NCI-H187 (cell line): ENCODE results near the gene ALMS1.
"Not testable (repeated sequence)": the region's sequence is repeated elsewhere in the genome, so short reads cannot be mapped to it uniquely, and the experiment has no call there.

ENCODE experiments used
- DNase-seq, 2 experiments: peaks; one replicate each; lab custom pipeline; 2025; lab: John Stamatoyannopoulos, UW

ALMS1 gene

DNA sequence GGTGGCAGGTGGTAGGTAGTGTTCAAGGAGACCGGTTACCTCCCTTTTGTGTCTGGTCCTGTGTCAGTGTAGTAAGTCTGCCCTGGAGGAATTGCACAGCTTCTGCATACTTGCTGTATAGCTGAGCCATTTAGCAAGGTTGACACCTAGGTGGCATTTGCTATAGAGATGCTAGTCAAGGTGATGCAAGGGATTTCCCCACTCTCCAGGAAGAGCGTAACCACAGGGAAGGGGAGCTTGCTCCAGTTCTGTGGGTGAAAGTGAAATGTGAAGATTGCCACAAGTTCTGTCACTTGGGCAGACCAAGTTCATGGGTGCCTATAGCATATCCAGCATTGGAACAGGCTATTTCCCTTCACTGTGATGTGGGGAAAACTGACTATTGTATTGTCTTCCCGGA, 228.5 kb downstream of the ALMS1 start:
- DNase-seq: no peak

DNA sequence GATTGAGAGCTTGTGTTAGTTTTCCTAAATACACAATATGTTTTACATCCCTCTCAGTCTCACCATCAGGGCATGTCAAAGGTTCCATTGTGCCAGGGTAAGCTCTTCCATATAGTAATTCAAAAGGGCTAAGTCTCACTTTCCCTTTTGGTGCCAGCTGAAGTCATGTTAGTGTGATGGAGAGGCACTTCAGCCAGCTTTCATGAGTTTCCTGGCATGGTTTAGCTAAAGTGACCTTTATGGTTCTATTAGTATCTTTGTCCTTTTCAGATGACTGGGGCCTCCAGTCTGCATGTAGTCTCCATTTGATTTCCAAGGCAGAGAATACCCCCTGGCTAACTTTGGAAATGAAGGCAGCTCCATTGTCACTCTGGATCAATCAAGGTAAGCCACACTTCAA, 229.4 kb downstream of the ALMS1 start:
- no peak for DNase-seq

DNA sequence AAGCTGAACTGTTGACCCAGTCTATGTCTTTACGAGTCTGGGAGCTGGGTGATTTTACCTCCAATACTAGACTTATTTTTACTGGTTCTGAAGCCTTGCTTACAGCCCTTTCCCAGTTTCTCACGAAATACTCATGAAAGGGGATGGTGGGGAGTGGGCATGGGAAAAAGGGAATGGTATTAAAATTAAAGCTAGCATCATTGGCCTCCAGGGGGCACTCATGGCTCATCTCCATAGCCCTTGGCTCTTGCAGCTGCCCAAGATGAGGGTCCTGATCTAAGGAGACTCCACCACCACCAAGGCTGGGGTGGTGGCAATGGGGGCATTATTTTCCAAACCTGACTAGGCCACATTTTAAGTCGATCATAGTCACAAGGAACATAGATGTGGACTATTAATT, 234.3 kb downstream of the ALMS1 start:
- not testable (repeated sequence) for DNase-seq

DNA sequence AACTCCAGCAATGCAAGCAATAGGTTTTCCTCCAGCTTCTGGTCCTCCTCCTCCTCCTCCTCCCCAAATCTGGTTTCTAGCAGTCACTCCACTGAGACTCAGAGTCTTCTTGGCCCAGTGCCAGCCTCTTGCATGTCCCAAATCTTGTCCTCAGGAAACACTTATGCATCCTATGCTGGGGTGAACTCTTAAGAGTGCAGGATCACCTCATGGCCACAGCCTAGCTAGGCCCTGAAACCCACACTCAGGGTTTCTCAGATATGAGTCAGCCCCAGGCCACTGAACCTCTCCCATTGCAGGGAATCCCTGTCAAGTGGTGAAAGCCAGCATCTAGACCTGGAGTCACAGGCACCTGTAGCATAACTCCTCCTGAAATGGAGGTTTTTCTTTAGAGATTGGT, 238.4 kb downstream of the ALMS1 start:
- not testable (repeated sequence) for DNase-seq

DNA sequence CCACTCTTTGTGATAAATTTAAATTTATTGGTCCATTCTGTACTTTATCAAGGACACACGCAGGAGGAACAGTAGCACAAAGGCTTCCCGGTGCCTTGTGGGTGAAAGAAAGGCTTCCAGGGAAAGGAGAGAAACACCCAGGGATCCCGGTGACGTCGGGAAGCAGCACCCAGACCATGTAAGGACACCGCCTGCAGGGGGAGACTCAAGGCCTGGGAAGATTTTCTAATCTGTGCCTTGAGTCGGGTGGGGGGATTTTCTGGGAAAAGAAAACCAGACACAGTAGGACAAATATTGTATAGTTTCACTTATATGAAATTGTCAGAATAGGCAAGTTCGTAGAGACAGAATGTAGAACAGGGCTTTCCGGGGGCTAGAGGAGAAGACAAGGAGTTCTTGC, 239.0 kb downstream of the ALMS1 start:
- not testable (repeated sequence) for DNase-seq

DNA sequence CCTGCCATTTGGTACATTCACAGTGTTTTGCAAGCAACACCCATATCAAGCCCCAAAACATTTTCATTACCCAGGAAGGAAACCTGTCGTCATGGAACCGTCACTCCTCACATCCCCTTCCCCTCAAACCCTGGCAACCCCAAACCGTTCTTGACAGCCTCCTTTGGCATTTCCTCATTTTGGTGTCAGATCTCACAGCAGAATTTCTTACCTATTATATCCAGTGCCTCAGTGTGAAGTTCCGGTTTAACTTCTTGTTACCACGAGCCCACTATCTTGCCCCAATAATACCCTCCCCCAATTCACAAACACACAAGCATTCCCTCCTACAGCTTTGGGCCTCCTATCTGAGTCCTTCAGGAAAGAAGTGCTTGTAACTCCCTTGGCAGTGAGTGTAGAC, 240.6 kb downstream of the ALMS1 start:
- not testable (repeated sequence) for DNase-seq

DNA sequence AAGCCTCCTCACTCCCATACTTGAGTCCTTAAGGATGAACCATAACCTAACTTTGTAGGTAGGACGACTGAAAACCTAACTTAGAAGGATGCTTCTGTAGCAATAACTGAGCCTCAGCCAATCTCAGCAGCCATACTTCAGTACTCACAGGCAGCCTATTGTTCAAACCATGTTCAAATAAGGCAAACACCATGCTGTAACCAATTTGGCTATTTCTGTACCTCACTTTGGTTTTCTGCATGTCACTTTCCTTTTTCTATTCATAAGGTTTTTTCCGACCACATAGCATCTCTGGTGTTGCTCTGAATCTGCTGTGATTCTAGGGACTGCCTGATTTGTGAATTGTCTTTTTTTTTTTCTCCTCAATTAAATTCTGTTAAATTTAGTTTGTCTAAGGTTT, 242.9 kb downstream of the ALMS1 start:
- not testable (repeated sequence) for DNase-seq

DNA sequence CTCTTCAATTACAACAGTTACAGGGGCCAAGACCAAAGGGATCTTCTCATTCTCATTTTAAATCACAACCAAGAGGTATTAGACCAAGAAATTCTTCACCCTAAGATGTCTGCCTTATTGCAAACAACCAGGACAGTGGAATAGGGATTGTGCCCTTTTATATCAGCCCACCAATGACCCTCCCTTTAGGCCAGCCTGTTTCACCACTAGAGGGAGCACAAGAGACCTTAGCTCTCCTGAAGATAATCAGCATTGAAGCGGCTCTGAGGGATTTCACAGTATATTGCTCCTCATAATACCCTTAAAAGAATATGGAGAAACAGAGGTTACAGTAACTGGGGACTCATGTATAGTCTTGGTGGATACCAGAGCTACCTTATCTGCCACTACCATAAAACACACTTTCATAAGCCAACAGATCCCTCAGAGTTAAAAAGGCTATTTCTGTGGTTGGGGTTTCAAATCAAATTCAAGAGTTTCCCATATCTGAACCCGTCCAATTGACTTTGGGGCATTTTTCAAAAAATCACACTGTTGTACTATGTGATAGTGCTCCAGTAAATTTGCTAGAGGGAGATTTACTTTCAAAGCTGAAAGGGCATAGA, 245.1 kb downstream of the ALMS1 start:
- DNase-seq: not testable (repeated sequence)

DNA sequence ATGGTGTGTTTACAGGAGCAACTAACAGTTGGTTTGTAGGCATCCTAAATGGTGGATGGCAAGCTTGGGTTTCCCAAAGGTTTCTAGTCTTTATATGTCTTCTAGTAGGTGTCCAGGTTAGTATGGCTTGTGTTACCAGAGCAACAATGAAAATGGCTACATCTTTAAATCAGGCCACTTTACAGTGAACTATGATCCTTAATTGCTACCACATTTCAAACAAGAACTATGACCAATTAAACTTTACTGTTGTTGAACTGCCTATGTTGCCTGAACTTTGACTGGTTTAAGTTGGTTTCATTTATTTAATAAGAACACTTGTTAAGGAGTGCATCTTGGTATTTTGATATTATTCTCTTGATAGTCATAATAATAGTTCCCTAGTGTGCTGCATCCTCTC, 251.3 kb downstream of the ALMS1 start:
- not testable (repeated sequence) for DNase-seq

DNA sequence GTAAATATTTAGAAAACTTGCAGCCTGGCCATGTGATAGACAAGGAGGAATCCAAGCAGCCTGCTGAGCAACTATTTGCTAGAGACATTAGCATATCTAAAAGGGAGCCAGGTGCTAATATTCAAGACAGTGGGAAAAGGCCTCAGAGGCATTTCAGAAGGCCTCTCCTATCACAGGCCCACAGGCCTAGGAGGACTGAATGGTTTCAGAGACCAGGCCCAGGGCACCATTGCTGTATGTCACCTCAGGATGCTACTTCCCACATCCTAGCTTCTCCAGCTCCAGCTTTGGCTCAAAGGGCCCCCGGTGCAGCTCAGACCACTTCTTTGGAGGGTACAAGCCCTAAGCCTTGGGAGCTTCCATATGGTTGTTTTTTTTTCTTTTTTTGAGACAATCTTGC, 252.8 kb downstream of the ALMS1 start:
- no peak for DNase-seq

DNA sequence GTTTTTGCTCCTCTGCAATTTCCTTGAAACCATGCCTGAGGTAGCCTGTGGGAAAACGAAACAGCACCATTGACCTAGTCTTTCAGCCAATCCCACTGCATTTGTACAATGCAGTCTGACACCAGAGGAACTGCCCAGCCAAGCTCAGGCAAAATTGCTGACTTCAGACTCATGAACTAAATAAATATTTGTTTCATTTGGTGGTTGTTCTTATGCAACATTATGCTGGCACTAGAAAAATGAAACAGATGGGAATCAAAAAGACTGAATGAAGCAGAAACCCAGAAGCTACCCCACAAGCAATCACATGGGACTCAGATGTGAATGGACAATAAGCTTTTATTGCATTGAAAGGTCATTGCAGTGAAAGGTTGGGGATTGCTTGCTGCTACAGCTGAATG, 254.9 kb downstream of the ALMS1 start:
- no peak for DNase-seq

DNA sequence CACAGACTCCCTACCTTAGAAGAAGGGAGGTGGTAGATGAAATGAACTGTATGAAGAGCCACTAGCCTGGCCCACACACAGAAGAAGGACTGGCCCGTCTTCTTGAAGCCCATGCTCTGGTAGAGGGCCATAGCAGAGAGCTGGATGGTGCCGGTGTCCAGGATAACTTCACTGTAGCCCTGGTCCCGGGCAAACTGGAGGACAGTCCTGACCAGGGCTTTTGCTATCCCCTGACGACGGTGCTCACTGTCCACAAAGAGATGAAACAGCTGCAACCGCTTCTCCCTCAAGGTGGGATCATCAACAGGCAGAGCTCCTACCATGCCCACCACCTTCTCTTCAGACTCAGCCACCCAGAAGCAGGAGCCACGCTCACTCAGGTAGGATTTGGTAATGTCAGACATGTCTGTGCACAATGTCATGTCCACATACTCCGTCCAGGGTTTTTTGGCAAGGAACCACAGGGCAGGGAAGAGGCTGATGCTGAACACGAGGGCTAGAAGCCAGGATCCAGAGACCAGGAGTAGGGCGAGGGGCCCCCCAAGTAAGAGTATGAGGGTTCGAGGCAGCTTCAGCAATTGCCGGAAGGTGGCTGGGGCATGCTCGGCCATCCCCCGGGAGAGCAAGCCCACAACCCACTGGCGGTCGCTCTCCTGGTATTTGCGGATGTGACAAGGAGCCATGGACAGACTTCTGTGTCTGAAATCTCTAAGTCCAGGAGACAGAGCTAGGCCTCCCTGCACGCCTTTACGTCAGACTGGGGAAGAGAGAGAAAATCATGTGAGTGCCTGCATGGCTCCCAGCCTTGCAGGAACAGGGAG, 255.5 kb downstream of the ALMS1 start:
- DNase-seq: no peak

DNA sequence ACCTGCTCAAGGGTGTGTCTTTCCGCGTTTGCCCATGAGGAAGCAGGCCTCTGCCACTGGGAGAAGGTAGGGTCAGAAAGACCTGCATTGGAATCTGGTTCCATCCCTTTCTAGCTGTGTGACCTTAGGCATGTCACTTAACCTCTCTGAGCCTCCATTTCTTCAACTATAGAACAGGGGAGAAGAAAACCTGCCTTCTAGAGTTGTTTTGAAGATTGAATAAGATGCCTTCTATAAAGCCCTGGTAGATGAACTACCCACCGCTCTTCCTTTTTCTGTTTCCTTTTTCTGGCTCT, 256.1 kb downstream of the ALMS1 start:
- no peak for DNase-seq

DNA sequence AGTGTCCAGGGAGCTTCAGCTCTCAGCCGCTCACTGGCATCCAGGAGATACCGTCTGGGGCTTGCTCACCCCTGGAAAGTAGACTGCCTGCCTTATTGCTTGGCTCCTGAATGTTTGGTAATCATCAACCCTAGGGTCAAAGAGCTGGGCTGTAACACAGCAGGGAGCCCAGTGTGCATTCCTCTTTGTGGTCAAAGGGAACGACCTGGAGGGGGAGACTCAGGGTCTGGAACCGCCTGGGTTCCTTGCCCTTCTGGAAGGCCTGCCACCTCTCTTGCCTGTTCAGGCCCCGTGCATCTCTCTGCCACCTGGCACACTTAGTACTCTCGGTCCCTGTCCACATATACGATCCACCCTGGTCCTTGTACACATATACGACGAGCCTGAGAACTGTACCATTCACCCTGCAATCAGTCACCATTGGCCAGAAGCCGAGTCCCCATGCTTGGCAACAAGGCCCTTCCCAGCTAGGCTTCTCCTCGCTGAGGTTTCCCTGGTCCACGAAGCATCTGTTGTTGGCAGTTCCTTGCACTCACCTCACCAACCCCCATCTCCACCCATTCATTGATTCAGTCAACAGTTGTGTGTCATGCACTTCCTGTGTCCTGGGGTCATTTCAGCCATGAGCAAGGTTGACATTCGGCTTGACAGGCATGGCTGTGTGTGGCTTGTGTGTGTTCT, 256.8 kb downstream of the ALMS1 start, which contains the start of gene NAT8:
Gene NAT8, minus strand, starts transcription at position 85 of the 681 bp plus-strand sequence. CDS start 794 bp downstream, outside the sequence.
- no peak for DNase-seq

DNA sequence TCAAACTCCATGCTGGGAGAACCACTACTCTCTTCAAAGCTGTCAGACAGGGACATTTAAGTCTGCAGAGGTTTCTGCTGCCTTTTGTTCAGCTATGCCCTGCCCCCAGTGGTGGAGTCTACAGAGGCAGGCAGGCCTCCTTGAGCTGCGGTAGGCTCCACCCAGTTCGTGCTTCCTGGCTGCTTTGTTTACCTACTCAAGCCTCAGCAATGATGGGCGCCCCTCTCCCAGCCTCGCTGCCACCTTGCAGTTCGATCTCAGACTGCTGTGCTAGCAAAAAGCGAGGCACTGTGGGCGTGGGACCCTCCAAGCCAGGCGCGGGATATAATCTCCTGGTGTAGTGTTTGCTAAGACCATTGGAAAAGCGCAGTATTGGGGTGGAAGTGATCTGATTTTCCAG, 262.1 kb downstream of the ALMS1 start:
- not testable (repeated sequence) for DNase-seq

DNA sequence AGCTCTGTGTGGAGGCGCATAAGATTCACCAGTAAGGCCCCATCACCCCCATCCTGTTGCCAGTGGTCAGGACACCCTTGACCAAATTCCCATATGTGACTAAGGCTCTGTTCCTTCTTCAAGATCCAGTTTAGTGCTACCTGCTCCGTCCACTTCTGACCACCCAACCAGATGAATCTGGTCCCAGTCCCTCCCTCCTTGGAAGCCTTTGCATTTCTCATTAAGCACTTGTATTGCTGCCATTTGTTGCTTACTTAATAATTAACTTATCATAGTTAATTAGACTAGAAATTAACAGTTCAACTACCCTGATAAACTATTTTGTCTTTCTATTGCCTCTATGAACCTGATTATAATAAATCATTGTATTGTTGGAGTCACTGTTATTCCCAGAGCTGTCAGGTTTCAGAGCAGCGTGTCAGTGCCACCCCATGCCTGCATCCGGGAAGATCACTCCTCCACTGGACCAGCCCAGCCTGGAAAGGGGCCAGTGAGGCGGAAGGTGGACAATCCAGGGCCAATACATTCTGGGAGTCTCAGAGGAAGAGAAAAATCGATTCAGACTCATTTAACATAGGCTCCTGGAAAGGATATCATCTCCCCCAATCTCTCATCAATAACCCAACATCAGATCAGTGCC, 266.1 kb downstream of the ALMS1 start:
- no peak for DNase-seq

DNA sequence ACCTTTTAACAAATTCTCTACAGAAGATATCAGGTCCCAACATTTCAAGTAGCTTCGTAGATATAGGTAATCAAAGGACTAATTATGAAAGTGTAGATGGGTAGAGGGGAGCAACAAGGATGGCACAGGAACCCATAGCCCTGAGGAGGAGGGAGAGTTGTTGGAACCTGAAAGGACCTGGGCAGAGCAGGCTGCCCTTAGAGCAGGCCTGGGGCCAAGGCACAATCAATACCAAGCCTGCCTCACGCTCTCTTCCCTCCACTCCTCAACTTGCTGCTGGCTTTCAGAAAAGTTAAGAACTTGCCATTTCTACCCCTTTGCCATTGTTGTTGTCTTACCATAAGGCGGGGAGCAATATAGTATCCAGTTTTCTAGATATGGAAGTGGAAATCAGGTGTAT, 266.7 kb downstream of the ALMS1 start:
- DNase-seq: no peak

DNA sequence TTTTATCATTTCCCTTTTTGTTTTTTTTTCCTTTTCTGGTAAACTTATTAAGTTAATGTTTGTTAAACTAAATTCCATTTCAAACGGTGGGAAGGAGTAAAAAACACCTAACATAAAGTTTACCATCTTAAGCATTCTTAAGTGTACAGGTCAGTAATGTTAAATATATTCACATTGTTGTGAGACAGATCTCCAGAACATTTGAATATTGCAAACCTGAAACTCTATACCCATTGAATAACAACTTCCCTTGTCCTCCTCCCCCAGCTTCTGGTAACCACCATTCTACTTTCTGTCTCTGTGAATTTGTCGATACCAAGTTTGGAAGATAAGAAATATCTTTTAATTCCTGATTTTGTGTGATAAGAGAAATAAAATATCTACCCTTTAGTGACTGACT, 268.5 kb downstream of the ALMS1 start:
- no peak for DNase-seq
